Hepatocyte (in vitro differentiated cells): ENCODE measurements around the gene EPHB3.

Experiments used
- CTCF ChIP-seq: fragments of 200-600 bp; sonication (generic); IDR thresholded peaks from 2 replicates; pipeline ENCODE4 v1.5.1; 2016; ENCODE audit warnings: antibody characterized with exemption, mild to moderate bottlenecking; ENCODE audit not compliant: poor library complexity
- EZH2 ChIP-seq: fragments of 200-600 bp; sonication (generic); IDR thresholded peaks from 2 replicates; pipeline ENCODE4 v1.6.1; 2016; ENCODE audit warnings: antibody characterized with exemption, mild to moderate bottlenecking, borderline replicate concordance
- EZH2phosphoT487 ChIP-seq: fragments of 200-600 bp; sonication (generic); IDR thresholded peaks from one replicate; pipeline ENCODE4 v1.6.1; 2018; ENCODE audit warnings: antibody characterized with exemption, mild to moderate bottlenecking, low read depth, moderate library complexity; ENCODE audit not compliant: unreplicated experiment, severe bottlenecking

DNA sequence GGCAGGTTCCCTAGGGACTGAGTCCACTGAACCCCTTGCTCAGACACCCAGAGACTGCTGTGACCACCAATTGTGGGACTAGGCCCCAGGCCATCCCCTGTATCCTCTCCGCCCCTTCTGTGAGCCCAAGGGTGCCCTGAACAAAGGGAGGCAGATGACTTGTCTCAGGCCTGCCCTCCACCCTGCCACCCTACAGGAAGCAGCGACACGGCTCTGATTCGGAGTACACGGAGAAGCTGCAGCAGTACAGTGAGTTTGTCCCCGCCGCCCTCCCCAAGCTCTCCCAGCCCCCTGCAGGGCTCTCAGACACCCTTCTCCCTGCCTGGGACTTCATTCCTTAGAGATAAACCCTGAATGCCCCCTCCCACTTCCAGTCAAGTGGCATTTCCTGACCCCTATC, 16.6 kb downstream of the EPHB3 start:
- TF ChIP-seq CTCF (no peak), EZH2 (no peak), EZH2phosphoT487 (no peak)
